GM12873 (cell line): ENCODE results near the gene PHF19.

Experiments used
- CTCF ChIP-seq: IDR thresholded peaks from 2 replicates; pipeline ENCODE4 v1.5.1; 2012; ENCODE audit warnings: low read depth, mild to moderate bottlenecking, moderate library complexity, low read length, control low read depth; ENCODE audit not compliant: insufficient read depth; ENCODE audit errors: missing control alignments

PHF19 gene

GRCh38 chr9:120888626-120889025, 11.6 kb upstream of the PHF19 start:
- no peak for TF ChIP-seq CTCF

- TF ChIP-seq CTCF = no peak
Measured at GRCh38 chr9:120886490-120886967, 9.5 kb upstream of the PHF19 start.

- TF ChIP-seq CTCF = no peak
Measured at GRCh38 chr9:120885958-120886357, 9.0 kb upstream of the PHF19 start.

GRCh38 chr9:120885457-120885856, 8.5 kb upstream of the PHF19 start:
- TF ChIP-seq CTCF = no peak

- no peak for TF ChIP-seq CTCF
Measured at GRCh38 chr9:120883608-120883996, 6.6 kb upstream of the PHF19 start.

GRCh38 chr9:120882935-120883607, 6.1 kb upstream of the PHF19 start:
- TF ChIP-seq CTCF = no peak

GRCh38 chr9:120879446-120879845, 2.5 kb upstream of the PHF19 start:
- TF ChIP-seq CTCF = no peak
